HEK293 (cell line): ENCODE data around the gene EBF3.

ENCODE experiments used
- CTCF ChIP-seq: fragments of 450-650 bp; formaldehyde crosslinking; IDR thresholded peaks from 2 replicates; pipeline ENCODE4 v1.5.1; 2016; ENCODE audit warnings: missing biosample characterization, missing genetic modification characterization
- ZNF274 ChIP-seq, 2 experiments: fragments of 200-500 bp in 1 of 2; fragments of 450-650 bp in 1 of 2; sonication (Bioruptor generic) in 1 of 2; formaldehyde crosslinking in 1 of 2; IDR thresholded peaks; 2 replicates each; pipeline versions ENCODE4 v1.5.1 to v1.6.1; 2014 to 2016; ENCODE audit warnings: borderline replicate concordance in 1 of 2, inconsistent platforms in 1 of 2, low read length in 1 of 2, missing biosample characterization in 1 of 2, missing genetic modification characterization in 1 of 2
- ZNF292 ChIP-seq: fragments of 450-650 bp; formaldehyde crosslinking; IDR thresholded peaks from 2 replicates; pipeline ENCODE4 v1.5.1; 2016; ENCODE audit warnings: low read depth, missing biosample characterization, missing genetic modification characterization, borderline replicate concordance
- ZNF433 ChIP-seq: fragments of 450-650 bp; formaldehyde crosslinking; IDR thresholded peaks from 2 replicates; pipeline ENCODE4 v1.5.1; 2016; ENCODE audit warnings: missing biosample characterization, missing genetic modification characterization, low read depth
- ZNF510 ChIP-seq: fragments of 450-650 bp; formaldehyde crosslinking; IDR thresholded peaks from 2 replicates; pipeline ENCODE4 v1.5.1; 2018; ENCODE audit warnings: mild to moderate bottlenecking, missing genetic modification characterization, missing biosample characterization; ENCODE audit not compliant: insufficient replicate concordance
- ZNF701 ChIP-seq: fragments of 450-650 bp; formaldehyde crosslinking; IDR thresholded peaks from 2 replicates; pipeline ENCODE4 v1.5.1; 2016; ENCODE audit warnings: missing biosample characterization, missing genetic modification characterization
- ZNF704 ChIP-seq: fragments of 450-650 bp; formaldehyde crosslinking; IDR thresholded peaks from 2 replicates; pipeline ENCODE4 v1.5.1; 2016; ENCODE audit warnings: missing biosample characterization, missing genetic modification characterization

GRCh38 chr10:129911451-129912165, 52.5 kb downstream of the EBF3 start:
- TF ChIP-seq ZNF704 (tag by site-specific recombination): no peak
- TF ChIP-seq CTCF (tag by site-specific recombination): no peak
- no peak for TF ChIP-seq ZNF292 (tag by site-specific recombination)
- TF ChIP-seq ZNF701 (tag by site-specific recombination): no peak
- no peak for TF ChIP-seq ZNF274 (IDR thresholded peaks at IDR 0.05; ENCODE audit: low read length)
- TF ChIP-seq ZNF274 (tag by site-specific recombination; IDR thresholded peaks at IDR 0.05; ENCODE audit: borderline replicate concordance): no peak
- no peak for TF ChIP-seq ZNF510 (tag by site-specific recombination)
- no peak for TF ChIP-seq ZNF433 (tag by site-specific recombination)
